Dedifferentiated amniotic fluid mesenchymal stem cell (primary cell): ENCODE data around the gene TNRC6A.
"Not testable (repeated sequence)": the region's sequence is repeated elsewhere in the genome, so short reads cannot be mapped to it uniquely, and the experiment has no call there.

Source experiments
- DNase-seq: peaks from one replicate; pipeline ENCODE4 v3.0.0-alpha.2; 2016; ENCODE audit errors: extremely low spot score

TNRC6A gene

DNA sequence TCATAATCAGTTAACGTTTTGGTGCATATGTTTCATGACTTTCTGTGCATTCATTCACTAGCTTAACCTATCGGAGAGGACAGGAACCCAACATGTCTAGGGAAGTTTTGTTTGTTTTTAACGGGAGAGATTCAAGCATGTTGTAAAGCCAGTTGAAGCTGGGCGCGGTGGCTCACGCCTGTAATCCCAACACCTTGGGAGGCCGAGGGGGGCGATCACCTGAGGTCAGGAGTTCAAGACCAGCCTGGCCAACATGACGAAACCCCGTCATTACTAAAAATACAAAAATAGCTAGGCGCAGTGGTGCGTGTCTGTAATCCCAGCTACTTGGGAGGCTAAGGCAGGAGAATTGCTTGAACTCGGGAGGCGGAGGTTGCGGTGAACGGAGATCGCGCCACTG lies 1.4 kb upstream of the TNRC6A start:
- DNase-seq = no peak

DNA sequence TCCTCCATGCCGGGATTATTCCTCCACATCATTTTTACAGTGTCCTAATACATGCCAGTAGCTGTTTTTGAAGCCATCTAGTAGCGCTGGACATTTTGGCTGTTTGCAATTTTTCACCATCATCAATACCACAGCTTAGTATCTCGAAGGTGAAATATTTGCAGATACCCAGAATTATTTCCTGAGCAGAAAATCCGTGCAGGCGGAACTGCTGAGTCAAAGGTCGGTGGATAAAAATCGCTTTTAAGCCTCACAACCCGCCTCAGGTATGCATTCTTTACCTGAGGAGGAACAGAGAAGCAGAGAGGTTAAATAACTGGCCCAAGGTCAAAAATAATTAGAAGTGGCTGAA lies 584 bp upstream of the TNRC6A start:
- no peak for DNase-seq

DNA sequence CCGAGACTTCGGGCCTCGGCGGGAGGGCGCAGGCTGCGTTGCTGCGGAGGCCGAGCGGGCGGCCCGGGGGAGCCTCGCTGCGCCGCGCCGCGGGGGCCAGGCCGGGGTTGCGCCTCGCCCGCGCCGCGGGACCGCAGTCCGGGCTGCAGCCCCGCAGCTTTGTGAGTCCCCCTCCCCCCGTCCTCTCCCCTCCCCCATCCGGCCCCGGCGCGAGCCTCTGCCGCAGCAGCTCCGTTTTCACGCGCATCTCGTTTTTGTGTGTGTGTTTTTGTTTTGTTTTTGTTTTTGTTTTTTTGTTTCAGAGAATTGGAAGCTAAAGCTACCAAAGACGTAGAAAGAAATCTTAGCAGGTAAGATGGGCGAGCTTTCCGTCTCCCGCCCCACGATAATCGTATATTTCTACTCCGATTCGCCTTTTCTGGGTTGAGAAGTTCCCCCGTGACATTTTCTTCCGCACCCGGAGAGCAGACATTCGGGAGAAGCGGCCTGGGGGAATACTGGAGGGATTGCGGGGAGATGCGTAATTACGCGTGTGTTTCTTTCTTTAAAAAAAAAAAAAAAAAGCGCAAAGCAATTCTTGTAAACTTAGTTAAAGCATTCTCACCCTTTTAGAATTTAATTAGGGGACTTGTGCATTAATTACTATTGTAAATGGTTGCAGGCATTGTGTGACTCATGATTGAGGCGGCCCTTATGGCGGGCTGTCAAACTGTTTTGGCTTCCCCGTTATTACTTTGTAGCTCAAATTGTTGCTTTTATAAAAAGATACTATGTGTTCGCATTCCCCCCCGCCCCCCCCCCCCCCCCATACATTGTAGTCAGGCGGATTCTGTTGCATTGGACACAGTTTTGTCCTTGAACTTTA lies 732 bp downstream of the TNRC6A start:
- DNase-seq = no peak

DNA sequence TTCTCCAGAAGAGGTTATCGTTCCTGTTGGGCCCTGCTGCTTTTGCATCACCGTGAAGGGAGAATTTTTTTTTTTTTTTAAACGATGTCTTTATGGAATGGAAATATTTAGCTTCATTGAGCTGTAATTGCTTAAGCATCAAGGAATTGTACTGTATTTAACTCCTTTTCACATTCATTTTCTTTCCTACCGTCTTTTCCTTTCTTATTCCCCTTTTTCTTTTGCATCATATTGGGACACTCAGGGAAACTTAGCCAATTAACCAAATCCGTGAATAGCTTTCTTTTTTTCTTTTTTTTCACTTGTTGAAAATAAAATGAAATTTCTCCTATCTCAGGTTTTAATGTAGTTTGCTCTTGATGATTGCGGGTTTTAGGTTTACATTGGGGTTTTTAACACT lies 1.5 kb downstream of the TNRC6A start:
- no peak for DNase-seq

DNA sequence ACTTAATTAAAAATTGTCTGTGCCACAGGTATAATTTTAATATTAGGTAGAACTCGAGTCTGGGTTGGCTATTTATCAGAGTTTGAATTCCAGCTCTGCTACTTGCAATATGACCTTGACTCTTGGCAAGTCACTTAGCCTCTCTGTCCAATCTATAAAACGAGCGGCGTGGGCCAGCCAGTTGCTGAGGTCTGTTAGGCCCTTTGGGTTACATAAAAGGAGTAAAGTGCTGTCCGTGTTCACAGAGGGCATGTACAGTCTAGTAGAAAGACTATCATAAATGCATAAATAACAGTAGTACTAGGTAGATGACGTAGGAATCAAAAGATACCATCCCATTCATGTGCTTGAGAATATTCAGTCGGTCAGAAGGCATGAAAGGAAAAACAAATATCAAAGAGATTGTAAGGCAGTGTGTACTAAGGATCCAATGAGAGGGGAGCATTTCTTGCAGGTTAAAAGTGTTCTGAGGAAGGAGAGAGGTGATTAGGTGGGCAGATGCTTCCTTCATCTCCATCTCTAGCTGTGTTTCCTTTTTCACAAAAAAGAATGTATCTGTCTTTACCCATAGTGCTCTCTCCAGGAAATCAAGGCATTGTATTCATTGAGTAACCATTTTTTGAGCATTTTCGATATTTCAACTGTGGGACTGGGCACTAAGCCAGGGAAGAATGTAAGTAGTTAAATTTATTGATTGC lies 2.4 kb downstream of the TNRC6A start:
- no peak for DNase-seq

DNA sequence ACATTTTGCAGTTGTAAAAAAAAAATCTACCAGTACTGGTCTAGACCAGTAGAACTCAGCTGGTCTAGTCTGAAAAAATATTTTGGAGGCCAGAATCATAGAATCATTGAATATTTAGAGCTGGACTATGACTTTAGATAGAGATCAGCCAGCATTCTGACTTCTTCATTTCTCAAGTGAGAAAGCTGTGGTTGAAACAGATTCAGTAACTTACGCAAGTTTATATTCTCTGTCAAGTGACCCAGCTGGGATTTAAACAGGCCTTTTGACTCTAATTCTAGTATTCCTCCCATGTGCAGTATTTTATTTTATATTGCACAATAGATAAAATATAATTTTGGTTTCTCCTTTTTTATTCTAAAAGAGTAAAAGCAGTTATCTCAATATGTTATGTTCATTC lies 4.9 kb downstream of the TNRC6A start:
- DNase-seq = peak; percentile 64

DNA sequence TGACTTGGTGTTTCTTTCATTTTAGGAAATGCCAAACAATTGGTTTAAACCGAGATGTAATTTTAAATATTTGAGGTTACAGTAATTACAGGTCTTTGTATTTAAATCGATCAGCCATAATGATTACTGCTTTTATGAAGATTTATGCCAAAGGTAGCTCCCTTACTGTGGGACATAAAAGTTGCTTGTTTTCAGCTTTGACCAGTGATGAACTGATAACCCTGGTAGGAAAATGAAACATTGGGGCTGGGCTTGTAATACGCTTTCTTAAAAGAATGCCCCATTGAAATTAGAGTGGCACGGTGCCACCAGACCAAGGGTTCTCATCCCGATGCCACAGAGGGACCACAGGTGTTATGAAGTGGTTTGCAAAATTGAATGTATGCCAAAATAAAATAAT lies 7.3 kb downstream of the TNRC6A start:
- DNase-seq = no peak

DNA sequence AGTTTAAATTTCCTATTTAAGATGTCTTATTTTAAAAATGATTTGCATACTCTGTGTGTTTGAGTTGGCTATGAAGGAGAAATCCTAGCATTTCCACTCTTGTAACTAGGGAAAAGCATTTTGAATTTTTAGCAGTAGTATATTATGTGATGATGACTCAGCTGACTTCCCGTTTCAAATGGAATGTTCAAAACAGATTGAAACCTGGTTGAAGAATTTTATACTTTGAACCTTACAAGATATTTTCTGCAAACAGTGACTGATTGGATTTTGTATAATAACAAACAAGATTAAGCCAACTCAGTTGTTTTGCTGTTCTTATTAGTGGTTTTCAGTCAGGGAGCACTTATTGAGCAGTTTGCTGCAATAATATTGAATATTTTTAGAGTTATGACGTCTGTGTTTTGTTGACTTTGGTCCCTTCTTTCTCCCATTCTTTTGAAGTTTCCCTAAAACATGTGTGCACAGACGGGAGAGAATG lies 8.0 kb downstream of the TNRC6A start:
- peak; percentile 54 for DNase-seq

DNA sequence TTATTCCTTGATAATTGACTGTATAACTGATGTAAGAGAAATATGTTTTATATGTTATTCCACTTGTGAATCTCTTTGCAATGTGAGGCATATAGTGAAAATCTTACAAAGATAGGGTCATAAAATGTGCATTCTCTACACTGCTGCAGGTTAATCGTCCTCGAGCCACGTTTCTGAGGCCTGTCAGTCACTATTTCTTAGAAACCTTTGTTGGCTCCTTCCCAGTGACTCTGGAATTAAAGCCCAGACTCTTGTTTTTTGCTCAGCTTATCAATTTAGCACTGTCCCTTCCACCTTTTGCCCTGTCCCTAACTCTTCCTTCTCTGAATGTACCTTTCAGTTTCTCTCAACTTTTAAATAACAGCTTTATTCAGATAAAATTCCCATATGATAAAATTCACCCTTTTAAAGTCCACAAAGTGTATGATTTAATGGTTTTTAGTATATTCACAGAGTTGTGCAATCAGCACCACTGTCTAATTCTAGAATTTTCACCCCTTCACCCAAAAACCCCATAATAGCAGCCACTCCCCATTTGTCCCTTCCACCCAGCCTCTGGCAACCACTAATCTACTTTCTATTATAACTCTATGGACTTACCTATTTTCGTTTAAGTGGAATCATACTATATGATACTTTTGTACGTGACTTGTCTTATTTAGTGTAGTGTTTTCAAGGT lies 8.6 kb downstream of the TNRC6A start:
- no peak for DNase-seq

DNA sequence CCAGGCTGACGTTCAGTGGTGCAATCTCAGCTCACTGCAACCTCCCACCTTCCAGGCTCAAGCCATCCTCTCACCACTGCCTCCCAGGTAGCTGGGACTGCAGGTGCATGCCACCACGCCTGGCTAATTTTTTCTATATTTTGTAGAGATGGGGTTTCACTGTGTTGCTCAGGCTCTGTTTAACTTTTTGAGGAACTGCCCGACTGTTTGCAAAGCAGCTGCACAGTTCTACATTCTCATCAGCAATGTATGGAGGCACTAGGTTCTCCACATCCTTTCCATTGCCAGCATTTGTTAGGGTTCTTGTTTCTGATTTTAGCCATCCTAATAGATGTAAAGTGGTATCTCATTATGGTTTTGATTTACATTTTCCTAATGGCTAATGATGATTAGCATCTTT lies 9.4 kb downstream of the TNRC6A start:
- no peak for DNase-seq

DNA sequence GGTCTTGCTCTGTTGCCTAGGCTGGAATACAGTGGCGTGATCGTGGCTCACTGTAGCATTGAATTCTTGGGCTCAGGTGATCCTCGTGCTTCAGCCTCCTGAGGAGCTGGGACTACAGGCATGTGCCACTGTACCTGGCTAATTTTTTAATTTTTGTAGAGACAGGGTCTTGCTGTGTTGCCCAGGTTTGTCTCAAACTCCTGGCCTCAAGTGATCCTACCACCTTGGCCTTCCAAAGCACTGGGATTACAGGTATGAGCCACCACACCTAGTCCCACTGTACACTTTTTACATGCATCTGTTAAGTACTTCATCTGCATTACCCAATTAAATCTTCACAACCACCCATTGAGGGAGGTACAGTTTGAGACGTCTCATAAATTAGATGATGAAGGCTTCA lies 12.4 kb downstream of the TNRC6A start:
- no peak for DNase-seq

DNA sequence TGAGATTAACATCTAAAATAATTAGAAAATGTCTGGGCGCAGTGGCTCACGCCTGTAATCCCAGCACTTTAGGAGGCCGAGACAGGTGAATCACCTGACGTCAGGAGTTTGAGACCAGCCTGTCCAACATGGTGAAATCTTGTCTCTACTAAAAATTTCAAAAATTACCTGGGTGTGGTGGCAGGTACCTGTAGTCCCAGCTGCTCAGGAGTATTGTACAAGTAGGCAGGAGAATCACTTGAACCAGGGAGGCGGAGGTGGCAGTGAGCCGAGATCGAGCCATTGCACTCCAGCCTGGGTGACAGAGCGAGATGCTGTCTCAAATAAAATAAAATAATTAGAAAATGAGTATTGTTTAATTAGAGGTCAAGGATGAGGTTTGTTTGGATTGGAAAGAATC lies 13.2 kb downstream of the TNRC6A start:
- DNase-seq = not testable (repeated sequence)

DNA sequence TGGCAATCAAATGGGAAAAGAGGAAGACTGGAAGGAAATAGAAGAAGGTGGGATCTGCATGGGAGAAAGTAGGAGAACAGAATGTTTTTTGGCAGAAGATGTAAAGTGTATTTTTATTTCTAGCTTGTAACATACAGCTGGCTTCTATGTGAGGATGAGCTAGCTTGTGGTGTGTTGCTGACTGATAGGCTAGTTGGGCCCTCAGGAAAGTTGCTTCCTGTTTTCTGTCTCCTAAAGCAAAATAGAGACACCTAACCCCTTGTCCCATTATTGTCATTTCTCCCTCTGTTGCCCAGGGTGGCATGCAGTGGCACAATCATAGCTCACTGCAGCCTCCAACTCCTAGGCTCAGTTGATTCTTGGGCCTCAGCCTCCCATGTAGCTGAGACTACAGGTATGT lies 15.9 kb downstream of the TNRC6A start:
- no peak for DNase-seq

DNA sequence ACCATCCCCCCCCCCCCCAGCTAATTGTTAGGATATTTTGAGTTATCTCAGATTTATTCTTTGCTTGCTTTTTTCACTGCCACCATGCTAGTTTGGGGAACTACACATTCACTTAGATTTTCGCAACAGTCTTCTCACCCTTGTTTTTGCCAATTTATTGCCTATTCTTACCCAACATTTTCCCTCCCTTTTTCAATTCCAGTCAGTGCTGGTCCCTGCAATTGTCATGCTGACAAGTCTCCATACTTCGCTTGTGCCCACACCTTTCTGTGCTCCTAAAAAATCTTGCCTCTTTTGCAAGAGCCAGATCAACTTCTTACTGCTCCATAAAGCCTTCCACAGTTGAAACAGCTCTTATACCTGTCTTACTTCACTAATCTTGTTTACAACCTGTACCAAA lies 16.3 kb downstream of the TNRC6A start:
- no peak for DNase-seq

DNA sequence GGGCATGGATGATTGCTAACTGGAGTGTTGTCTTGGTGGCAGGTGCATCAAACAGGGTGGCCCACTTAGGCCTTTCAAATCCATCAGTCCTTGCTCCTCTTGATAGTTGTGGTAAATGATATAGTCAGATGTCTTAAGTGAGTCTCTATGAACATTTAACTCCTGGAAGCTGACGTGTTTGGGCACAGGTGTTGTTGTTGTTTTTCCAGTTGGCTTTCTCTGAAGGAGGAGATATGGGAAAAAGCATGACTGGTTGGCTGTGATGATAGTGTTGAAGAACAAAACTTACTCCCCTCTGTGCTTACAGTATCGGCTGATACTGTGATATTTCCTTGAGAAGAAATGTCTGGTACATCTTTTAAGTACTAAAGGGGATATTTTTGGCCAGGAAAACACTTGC lies 18.0 kb downstream of the TNRC6A start:
- no peak for DNase-seq

DNA sequence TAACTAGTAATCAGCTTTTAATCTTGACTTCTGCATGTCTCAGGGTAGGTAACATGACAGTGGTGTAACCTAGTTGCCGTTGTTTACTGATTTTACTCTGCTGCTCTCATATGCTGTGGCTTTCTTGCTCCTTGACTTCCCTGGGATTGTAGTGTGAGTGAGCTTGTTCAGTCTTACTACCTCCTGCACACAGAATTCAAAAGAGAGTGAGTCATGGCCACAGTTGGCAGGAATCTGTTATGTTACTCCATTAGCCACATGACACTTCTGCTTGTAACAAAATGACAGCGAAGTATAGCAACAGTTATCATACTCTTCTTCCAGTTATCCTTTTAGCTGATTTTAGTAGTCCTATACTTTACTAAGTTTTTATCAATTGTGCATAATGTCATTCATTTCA lies 18.8 kb downstream of the TNRC6A start:
- peak; percentile 82 for DNase-seq

DNA sequence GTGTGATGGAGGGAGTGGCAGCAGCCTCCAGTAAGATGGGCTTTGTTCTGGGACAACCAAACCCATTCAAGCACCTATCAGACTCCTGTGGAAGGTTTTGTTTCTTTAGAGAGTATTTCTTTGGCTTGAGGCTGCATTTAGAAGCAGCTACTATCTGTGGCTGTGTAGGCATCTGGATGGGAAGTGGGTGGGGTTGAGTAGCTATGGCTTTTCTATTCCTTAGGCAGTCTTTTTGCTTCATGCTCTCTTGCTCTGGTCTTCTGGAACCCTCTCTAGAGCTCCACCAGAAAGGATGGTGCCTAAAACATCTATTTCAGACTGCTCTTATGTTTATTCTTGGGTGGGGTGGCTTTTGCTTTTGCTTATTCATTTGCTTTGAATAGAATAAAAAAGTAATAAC lies 19.9 kb downstream of the TNRC6A start:
- DNase-seq = no peak

DNA sequence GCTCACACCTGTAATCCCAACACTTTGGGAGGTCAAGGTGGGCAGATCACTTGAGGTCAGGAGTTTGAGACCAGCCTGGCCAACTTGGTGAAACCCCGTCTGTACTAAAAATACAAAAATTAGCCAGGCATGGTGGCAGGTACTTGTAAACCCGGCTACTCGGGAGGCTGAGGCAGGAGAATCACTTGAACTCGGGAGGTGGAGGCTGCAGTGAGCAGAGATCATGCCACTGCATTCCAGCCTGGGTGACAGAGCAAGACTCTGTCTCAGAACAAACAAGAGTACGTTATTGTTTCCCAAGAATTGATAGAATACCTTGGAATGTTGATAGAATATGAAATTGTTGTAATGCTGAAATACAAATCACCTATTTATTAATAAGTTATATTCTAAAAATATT lies 20.4 kb downstream of the TNRC6A start:
- not testable (repeated sequence) for DNase-seq

DNA sequence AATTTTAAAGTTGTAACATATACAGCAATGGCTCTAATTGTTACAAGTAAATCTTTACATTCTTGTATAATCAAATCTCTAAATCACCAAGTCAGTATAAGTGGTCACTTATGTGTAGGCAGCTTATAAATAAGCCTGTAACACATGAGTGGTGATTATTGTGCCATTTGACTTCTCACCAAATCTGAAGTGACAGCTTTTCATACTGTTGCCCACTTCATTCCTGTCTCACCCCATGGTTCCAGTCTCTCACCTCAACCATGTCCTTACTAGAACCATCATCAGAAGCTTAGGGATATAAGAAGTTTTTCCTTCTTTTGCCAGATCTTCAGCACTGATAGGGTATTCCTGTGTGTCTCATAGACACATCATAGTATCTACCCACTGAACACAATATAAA lies 23.5 kb downstream of the TNRC6A start:
- DNase-seq = no peak

DNA sequence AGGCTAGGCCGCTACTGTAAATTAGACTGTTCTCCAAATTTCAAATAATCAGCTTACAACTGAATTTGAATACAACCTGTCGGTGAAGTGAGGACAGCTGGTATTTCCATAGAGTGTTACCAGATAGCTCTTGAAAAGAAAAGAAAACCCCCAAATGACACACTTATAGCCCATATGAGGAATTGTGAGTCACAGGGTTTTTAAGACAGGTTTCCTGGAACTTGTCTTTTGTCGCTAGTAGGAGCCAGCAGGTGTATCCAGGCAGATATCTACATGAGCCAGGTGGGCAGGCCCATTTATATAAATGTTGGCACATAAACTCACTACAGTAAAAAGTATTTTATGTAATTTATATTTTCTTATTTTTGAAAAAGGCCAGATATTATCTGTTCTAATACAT lies 24.0 kb downstream of the TNRC6A start:
- DNase-seq = no peak

DNA sequence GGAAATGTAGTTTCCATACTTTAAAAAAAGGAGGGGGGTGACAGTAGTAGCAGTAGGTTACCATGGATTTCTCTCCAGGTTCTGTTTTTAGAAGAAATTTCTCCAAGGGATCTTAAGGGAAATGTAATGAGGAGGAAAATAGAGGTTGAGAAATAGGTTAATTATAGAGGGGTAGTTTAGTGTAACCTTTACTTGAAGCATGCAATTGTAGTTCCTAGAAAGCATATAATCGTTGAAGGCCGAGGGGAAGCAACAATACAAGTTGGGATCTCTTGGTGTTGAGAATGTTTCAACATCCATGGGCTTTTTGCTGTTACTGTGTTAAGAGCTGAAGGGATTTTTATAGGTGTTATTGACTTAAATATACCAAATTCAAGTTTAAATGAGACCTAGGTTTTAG lies 25.1 kb downstream of the TNRC6A start:
- DNase-seq = no peak

DNA sequence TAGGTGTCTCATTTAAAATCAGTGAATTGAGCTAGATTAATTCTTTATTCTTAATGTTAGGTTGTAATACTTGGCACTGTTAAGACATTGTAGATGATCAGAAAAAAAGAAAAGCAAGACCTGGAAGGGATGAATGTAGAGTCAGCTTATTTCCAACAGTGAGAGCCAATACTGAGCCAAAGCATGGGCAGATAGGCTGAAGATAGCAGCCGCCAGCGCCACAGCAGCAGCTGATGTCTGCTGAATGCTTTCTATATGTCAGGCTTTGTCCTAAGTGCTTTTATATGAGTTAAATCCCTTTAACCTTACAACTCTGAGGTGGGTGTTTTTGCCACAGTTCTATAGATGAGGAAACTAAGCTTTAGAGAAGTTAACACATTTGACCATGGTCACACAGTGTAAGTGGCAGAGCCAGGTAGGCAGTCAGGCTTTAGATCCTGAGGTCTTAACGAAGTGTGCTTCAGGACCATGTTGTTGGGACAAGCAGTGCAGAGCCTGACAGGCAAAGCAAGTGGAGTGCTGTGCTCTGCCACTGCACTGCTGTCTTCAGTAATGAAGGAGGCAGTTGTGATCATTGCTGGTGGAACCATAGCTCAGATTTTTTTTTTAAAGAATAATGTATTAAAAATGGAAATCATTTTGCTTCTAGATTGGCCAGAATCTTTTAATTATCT lies 25.9 kb downstream of the TNRC6A start:
- DNase-seq = no peak
